AG04450 (cell line): ENCODE data around the gene BEND3. TPM values are rescaled to one million over a fixed set of nuclear protein-coding genes. Genes with fewer than 3 reads are reported as not detected.
"Not testable (repeated sequence)": the region's sequence is repeated elsewhere in the genome, so short reads cannot be mapped to it uniquely, and the experiment has no call there.

ENCODE experiments used
- CTCF ChIA-PET: fragments of 300-600, 350-600 bp; formaldehyde crosslinking; extraction: SDS; loops from one replicate; lab custom pipeline; 2022; ENCODE audit warnings: antibody characterized with exemption, inconsistent platforms; lab: Charles Lee
- POLR2A ChIA-PET: fragments of 350-600 bp; formaldehyde crosslinking; extraction: SDS; loops from one replicate; lab custom pipeline; 2021; ENCODE audit warnings: antibody characterized with exemption, inconsistent platforms; lab: Yijun Ruan, JAX
- DNase-seq: peaks from one replicate; pipeline ENCODE4 v3.0.0-alpha.2; 2011; ENCODE audit warnings: low read depth, low spot score
- H3K27ac ChIP-seq: one replicate; pipeline ENCODE4 v1.5.1; 2012; ENCODE audit warnings: low read depth, low read length, control low read depth
- H3K27me3 ChIP-seq: one replicate; pipeline ENCODE4 v1.6.0; 2012; ENCODE audit warnings: low read length; ENCODE audit not compliant: control insufficient read depth, insufficient read depth
- H3K4me3 ChIP-seq: 2 replicates; pipeline ENCODE4 v1.5.1; 2011; ENCODE audit warnings: mild to moderate bottlenecking, low read depth, low read length, control low read depth
- H3K9me3 ChIP-seq: 2 replicates; pipeline ENCODE4 v1.5.1; 2012; ENCODE audit warnings: low read length; ENCODE audit not compliant: control insufficient read depth, insufficient read depth
- polyA plus RNA-seq: library from polyadenylated mRNA; depleted of rRNA; stranded (reverse); fragments of >200 nt; gene quantifications from 2 replicates; pipeline ENCODE4 v1.2.3, GENCODE V29; 2011
- TF ChIP-seq, protein P1 (sequence below): IDR thresholded peaks from 2 replicates; pipeline ENCODE4 v1.5.1; 2011; ENCODE audit warnings: low read depth, low read length, control low read depth, inconsistent platforms

The BEND3 gene
- polyA plus RNA-seq, 1 experiment: 0.81 TPM

DNA sequence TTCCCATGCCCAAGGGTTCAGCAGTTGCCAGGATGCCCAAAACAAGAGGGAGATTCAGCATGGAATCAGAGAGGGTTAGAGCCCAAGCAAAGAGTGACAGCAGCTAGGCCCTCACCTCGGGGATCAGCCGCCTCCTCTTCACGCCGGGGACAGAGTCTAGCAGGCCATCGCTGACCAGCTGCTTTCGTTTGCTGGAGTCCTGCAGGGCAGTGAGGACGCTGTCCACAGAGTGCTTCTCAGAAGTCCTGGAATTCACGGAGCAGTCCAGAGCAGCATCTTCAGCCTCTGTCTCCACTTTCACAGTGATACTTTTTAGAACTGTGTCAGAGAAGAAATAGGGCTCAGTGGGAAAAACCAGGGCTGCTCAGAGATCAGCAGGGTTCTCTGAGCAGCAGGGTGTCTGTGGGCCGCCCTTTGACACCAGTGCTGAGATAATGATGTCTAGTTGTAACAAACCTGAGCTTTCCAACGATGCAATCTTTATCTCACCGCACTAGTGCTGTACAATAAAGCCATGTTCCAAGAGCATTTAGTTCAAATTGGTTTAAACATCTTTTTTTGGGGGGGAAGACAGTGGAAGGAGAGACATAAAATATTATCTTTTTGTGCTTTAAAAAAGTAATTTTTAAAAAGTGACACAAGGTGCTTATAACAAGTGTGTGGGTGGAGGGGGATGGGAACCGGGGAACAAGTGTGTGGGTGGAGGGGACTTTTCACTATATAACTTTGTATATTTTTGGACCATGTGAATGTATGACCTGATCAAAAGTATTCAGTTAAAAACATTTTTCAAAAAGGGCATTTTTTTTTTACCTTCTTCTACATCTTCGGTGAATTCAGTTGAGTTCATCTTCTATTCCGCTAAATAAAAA, 16.6 kb downstream of the BEND3 start:
- ChIA-PET POLR2A (no interaction called here), CTCF (interaction anchor here (1.0 to 4.7 kb wide), 2 partner anchors 15 to 71 kb away, joined by 3 to 23 read pairs; partner anchors contain the start of gene MTRES1)
- no peak for DNase-seq
- Histone ChIP-seq H3K27me3 (no peaks in the 10 kb centered on the region), H3K27ac (no peak overlapping the region), H3K4me3 (no peak overlapping the region), H3K9me3 (no peaks in the 10 kb centered on the region)
- TF ChIP-seq, protein P1, sequence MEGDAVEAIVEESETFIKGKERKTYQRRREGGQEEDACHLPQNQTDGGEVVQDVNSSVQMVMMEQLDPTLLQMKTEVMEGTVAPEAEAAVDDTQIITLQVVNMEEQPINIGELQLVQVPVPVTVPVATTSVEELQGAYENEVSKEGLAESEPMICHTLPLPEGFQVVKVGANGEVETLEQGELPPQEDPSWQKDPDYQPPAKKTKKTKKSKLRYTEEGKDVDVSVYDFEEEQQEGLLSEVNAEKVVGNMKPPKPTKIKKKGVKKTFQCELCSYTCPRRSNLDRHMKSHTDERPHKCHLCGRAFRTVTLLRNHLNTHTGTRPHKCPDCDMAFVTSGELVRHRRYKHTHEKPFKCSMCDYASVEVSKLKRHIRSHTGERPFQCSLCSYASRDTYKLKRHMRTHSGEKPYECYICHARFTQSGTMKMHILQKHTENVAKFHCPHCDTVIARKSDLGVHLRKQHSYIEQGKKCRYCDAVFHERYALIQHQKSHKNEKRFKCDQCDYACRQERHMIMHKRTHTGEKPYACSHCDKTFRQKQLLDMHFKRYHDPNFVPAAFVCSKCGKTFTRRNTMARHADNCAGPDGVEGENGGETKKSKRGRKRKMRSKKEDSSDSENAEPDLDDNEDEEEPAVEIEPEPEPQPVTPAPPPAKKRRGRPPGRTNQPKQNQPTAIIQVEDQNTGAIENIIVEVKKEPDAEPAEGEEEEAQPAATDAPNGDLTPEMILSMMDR: no peak

DNA sequence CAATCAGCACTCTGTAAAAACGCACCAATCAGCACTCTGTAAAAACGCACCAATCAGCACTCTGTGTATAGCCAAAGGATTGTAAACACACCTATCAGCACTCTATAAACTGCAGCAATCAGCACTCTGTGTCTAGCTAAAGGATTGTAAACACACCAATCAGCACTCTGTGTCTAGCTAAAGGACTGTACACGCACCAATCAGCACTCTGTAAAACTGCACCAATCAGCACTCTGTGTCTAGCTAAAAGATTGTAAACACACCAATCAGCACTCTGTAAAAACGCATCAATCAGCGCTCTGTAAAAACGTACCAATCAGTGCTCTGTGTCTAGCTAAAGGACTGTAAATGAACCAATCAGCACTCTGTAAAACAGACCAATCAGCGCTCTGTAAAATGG, 30.9 kb downstream of the BEND3 start:
- DNase-seq, H3K9me3 ChIP-seq, CTCF ChIA-PET, H3K4me3 ChIP-seq, H3K27ac ChIP-seq, POLR2A ChIA-PET, H3K27me3 ChIP-seq: not testable (repeated sequence)

DNA sequence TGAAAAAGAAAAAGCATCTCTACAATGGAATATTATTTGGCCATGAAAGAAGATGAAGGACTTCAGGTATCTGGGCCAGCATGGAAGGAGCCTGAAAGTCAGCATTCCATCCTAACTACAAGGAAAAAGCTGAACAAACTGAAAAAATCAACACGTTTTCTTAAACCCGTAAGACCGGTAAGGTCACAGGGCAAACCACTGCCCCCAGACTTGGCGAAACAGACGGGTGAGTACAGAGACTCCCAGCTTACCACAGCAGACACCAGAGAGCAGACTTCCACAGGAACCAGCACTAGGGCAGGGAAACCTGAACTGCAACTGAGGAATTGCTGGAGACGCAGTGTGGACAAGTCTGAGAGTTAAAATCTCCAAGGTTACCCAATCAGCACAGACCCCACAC, 31.4 kb downstream of the BEND3 start:
- ChIA-PET POLR2A (no interaction called here), CTCF (no interaction called here)
- H3K9me3 ChIP-seq: no peaks in the 10 kb centered on the region; the same call in 1 of the 2 replicates
- H3K27ac ChIP-seq: no peak overlapping the region
- no peaks in the 10 kb centered on the region for H3K27me3 ChIP-seq
- H3K4me3 ChIP-seq: no peak overlapping the region
- TF ChIP-seq, protein P1: no peak
- no peak for DNase-seq

DNA sequence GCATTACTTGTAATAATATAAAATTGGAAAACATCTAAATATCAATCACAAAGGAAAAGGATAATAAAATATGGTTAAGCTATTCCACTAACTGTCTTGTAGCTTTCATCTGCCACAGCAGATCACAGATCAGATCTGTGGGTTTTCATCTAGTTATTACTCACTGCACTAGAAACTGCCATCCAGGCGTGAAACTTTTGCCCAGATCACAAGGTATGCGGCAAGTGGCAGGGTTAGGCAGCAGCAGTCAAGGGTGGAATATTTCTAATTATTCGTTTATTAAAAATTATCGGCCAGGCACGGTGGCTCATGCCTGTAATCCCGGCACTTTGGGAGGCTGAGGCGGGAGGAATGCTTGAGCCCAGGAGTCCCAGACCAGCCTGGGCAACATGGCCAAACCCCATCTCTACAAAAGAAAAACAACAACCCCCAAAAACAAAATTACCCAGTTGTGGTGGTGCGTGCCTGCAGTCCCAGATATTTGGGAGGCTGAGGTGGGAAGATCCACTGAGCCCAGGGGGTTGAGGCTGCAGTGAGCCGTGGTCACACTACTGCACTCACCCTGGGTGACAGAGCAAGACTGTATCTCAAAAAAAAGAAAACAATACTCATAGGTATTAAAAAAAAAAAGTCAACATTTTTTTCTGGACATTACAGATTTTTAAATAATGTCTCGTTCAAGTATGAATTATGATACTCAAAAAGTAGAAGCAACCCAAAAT, 32.1 kb downstream of the BEND3 start:
- H3K27me3 ChIP-seq: no peaks in the 10 kb centered on the region
- TF ChIP-seq, protein P1: no peak

DNA sequence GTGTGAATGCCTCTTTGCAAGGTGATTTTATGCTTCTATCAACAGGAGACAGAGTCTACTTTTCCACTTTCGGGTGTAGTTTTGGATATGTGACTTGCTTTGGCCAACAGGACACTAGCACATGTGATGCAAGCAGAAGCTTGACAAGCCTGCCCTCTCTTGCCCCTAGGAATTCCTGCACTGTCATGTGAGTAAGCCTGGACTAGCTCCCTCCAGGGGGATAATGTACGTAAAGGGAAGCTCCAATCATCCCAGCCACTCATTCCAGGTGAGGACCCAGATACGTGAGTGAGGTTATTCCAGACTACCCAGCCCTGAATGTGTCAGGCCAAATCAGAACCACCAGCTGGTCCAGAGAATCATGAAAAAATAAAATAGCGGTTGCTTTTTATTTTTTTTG, 33.3 kb downstream of the BEND3 start:
- TF ChIP-seq, protein P1: no peak
- Histone ChIP-seq H3K27me3 (no peaks in the 10 kb centered on the region), H3K9me3 (no peaks in the 10 kb centered on the region; the same call in 1 of the 2 replicates), H3K27ac (no peak overlapping the region), H3K4me3 (no peak overlapping the region)
- ChIA-PET CTCF (no interaction called here), POLR2A (no interaction called here)
- no peak for DNase-seq

More for the DNA sequence above, 32.1 kb downstream of the BEND3 start:
- H3K27ac ChIP-seq: no peak overlapping the region
- CTCF ChIA-PET: no interaction called here
- no peaks in the 10 kb centered on the region; the same call in 1 of the 2 replicates for H3K9me3 ChIP-seq
- H3K4me3 ChIP-seq: no peak overlapping the region
- POLR2A ChIA-PET: no interaction called here
- DNase-seq: no peak
